HG03103 (cell line): Measurements from ENCODE around the gene MYH9.
"Not testable (repeated sequence)": the region's sequence is repeated elsewhere in the genome, so short reads cannot be mapped to it uniquely, and the experiment has no call there.

Experiments
- ATAC-seq: cut with Tn5 transposase; IDR thresholded peaks from one replicate; pipeline ENCODE4 v1.9.1; 2021; ENCODE audit warnings: low read depth; ENCODE audit not compliant: unreplicated experiment

The MYH9 gene

DNA sequence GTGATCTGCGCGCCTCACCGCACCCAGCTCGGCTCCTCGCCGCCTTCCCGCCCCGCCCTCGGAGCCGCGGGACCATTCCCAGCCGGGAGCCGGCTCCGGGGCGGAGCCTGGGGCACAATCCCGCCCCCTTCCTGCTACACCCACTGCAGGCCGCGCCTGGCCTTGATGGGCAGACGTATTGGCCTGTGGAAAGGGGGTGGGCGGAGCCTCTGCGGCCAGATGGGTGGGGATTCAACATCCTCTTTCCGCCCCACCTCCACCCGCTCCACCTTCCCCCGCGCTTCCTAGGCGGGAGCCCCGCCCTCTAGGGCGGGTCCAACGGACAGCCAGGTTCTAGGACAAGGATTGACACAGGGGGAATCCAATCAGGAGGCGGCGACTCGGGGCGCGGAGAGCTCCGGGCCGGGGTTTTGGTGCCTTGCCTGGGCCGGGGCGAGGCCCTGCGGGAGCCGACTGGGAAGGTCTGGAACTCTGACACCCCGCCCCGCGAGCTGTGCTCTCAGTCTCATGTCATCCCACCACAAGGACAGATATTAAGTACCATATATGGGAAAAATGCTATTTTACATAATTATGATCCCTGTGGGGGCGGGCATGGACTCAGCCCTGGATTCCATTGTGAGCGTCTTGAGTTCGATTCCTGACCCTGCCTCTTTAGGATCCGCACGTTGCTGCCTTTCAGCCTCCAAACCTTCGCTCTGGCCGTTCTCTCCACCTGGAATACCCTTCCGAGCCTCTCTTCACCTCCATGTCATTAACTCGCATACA, at the start of gene MYH9:
MYH9 (minus strand) TSS at position 9 of the 768 bp plus-strand sequence. CDS start 38,731 bp downstream, outside the sequence.
- ATAC-seq, result peak; percentile 64

DNA sequence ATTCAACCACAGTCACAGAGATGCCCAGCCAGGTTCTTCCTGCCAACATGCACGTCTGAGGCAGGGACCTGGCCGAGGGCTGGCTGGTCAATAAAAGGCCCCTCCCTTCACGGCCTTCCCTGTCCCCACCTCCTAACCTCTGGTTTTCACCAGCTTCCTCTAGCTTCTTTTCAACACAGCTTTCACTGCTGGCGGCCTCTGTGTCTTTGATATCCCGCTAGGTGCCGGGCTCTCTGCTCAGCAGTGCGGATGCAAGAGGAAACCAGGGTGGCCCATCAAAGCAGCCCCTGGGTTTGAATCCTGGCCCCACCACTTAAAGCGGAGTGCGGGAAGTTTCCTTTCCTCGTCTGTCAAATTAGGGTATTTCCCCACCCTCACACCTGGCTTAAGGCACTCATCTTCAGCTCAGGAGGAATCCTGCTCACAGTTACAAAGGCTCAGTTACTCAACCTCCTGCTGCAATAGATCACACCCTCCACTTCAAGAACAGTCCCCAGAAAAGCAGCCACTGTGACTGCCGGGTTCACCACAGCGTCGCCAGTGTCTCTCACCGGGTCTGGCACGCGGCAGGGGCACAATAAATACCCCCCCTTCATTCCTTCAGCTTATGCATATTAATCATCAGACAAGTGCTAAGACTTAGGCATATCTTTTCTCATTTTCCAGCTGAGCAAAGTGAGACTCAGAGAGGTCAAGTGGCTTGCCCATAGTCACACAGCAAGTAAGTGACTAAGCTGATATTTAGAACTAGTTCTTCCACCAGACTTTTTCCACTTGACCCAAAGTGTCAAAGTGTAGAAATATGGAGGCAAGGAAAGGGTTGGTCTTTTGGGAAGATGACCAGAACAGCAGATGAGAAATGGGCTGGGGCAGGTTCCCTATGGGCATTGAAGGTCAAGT, 48.0 kb upstream of the MYH9 start:
- ATAC-seq, result no peak

DNA sequence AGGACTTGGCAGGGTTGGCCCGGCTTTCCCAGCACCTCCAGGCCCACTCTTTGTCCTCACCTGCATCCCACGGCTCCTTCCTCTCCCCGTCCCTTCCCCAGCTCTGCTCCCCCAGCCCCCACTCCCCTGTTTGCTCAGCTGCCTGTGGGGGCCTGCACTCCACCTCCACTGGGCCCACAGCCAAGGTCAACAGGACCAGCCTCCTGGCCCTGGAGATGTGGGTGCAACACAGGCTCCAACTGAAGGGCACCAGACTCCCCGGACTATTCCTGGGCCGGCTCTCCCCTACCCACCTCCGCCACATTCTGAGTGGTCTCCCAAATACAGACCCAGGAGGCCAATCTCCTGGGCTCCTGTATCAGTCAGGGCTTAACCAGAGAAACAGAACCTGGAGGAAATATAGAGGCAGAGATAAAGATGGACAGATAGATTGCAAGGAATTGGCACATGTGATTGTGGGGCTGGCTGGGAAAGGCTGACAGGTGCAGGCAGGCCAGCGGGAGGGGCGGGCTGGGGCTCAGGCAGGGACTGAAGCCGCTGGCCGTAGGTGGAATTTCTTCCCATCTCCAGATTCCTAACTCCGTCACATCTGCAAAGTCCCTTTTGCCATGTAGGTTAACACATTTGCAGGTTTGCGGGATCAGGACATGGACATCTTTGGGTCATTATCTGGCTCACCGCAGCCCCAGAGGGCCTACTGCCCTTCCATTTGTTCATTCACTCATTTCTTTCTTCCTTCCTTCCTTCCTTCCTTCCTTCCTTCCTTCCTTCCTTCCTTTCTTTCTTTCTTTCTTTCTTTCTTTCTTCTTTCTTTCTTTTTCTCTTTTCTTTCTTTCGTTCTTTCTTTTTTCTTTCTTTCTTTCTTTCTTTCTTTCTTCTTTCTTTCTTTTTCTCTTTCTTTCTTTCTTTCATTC, 45.8 kb upstream of the MYH9 start:
- no peak for ATAC-seq

DNA sequence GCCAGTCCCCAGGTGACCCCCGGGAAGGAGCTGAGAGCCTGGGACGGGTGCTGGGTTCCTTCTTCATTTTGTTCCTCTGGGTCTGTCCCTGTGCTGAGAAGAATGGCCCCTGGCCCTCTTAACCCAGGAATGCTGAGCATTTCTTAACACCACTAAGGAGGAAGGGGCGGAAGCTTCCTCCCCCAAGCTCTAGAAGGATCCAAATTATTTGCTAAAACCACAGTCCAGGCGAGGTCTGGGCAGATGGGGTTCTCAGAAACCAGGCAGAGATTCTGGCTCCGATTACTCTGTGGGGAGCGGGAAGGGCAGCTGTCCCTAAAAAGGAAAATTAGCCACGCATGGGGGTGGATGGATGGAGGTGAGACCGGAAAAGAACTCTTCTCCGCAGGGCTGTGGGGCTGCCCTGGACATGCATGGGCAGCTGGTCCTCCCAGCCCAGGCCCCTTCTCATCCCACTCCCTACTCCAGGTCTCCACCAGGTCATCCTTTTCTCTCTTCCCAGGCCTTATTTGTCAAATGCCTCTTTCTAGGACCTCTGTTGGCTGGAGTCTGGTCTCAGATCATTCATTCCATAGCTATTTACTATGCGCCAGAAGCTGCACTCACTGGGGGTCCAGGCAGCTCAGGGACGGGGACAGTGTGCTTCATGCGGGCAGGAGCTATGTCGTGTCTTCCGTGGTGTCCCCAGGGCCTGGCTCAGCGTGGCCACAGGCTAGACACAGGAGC, 45.0 kb upstream of the MYH9 start:
- no peak for ATAC-seq

DNA sequence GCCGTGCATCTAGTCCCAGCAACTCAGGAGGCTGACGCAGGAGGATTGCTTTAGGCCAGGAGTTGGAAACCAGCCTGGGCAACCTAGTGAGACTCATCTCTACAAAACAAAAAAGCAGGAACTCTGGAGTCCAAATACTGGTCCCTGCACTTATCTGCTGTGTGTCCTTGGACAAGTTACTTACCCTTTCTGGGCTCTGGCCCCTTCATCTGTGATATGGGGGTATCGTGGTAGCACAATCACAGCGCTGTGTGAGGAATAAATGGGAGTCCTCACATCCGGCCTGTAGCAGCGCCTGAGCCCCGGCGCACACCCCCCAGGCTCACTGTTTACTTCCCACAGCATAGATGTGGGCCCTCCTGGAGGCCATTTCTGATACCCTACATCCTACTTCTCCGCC, 44.2 kb upstream of the MYH9 start:
- ATAC-seq, result no peak

DNA sequence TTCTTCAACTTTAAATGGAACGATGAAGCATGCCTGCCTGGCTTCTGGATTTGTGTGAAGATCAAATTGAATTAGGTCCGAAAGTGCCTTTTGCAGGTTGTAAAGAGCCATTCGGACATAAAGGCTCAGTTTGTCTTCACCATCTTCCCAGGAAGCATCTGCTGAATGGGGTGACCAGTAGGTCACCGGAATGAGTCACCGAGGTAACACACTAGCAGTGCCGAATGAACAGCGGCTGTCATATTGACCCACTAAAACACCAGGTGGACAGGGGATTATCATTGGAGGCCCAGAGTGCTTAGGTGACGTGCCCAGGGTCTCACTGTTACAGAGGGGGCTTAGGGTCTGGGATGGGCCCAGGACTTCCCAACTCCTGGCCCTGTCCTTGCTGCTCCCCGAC, 43.1 kb upstream of the MYH9 start:
- ATAC-seq, result no peak

DNA sequence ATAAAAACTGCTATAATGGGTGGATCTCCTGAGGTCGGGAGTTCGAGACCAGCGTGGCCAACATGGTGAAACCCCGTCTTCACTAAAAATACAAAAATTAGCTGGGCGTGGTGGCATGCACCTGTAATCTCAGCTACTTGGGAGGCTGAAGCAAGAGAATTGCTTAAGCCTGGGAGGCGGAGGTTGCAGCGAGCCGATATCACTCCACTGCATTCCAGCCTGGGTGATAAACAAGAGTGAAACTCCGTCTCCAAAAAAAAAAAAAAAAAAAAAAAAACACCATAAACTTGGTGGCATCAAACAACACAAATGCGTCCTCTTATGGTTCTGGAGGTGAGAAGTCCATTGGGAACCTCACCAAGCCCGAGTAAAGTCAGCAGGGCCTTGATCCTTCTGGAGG, 40.2 kb upstream of the MYH9 start:
- not testable (repeated sequence) for ATAC-seq

DNA sequence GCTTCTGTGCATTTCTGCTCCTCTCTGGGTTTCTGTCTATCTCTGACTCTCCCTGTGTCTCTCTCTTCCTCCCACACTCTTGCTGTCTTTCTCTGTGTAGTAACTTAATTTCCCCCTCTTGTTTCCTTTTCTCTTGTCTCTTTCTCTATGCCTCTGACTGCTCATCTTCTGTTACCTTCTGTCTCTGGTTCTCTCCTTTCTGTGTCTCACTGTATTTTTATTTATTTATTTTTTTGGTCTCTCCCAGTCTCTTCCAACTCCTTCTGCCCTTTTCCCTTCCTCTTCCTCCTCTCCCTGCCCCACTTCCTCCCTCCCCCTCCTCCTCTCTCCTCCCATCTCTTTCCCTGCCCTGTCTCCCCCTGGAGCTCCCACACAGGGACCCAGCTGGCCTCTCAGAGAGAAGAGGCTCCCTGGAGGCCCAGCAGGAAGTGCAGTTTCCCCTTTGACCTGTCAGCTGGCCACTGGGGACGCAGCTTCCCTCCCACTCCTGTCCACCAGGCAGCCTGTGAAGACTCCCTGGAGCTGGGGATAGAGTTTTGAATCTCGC, 38.3 kb upstream of the MYH9 start:
- no peak for ATAC-seq

DNA sequence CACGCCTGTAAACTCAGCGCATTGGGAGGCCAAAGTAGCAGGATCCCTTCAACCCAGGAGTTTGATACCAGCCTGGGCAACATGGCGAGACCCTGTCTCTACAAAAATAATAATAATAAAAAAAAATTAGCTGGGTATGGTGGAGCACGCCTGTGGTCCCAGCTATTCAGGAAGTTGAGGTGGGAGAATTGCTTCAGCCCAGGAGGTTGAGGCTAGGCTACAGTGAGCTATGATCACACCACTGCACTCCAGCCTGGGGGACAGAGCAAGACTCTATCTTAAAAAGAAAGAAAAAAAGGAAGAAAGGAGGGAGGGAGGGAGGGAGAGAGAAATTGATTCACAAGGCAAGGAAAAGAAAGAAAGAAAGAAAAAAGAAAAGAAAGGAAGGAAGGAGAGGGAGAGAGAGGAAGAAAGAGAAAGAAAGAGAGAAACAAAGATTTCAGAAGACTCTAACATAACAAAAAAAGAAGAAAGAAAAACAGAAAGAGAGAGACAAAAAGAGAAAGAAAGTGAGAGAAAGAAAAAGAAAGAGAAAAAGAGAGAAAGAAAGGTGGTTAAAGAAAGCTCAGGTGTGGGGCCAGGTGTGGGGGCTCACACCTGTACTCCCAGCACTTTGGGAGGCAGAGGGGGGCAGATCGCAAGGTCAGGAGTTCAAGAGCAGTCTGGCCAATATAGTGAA, 37.3 kb upstream of the MYH9 start:
- no peak for ATAC-seq

DNA sequence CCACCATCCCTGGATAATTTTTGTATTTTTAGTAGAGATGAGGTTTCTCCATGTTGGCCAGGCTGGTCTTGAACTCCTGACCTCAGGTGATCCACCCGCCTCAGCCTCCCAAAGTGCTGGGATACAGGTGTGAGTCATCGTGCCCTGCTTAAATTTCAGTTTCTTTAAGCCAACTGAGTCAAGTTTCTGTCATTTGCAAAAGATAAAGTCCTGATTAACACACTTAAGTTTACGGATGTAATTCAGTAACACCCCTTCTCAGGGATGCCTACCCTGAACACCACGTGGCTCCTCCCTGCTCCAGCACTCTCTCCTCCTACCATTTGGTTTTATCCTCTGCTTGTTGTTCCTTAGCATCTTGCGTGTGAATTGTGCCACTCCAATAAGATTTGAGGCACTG, 36.7 kb upstream of the MYH9 start:
- not testable (repeated sequence) for ATAC-seq

DNA sequence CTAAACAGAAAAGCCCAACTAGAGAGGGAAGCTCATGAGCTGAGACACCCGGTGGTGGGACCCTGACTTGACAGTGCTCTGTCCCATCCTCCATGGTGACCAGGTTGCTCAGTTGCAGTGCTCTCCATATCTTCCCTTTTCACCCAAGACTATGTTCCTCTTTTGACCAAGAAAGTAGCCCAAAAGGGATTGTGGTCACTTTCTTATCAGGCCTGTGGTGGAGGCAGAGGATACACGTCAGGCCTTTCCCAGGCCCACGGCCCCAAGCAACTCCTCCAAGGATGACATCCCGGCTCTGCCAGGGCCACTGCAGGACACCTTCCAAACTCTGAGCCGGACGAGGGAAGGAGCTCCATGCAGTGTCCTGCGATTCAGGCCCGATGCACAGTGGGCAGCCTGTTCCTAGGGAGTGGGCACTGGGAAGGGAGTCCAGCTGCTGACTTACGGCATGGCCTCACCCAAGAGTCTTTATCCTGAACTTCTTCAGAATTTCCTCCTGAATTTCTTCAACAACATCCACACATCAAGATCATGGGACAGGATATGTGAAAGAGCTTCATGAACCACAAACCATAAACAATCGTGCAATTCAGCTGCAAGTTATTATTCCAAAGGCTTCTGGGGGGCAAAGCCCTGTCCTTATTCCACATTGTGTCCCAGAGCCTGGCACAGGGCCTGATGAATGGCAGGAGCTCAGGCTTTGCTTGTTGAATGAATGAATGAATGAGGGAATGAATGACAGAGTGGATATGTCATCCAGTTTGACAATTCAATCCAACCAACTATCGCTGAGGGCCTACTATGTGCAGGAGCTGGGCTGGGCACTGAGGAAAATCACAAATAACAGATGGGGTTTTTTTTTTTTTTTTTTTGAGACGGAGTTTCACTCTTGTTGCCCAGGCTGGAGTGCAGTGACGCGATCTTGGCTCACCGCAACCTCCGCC, 36.0 kb upstream of the MYH9 start:
- no peak for ATAC-seq

DNA sequence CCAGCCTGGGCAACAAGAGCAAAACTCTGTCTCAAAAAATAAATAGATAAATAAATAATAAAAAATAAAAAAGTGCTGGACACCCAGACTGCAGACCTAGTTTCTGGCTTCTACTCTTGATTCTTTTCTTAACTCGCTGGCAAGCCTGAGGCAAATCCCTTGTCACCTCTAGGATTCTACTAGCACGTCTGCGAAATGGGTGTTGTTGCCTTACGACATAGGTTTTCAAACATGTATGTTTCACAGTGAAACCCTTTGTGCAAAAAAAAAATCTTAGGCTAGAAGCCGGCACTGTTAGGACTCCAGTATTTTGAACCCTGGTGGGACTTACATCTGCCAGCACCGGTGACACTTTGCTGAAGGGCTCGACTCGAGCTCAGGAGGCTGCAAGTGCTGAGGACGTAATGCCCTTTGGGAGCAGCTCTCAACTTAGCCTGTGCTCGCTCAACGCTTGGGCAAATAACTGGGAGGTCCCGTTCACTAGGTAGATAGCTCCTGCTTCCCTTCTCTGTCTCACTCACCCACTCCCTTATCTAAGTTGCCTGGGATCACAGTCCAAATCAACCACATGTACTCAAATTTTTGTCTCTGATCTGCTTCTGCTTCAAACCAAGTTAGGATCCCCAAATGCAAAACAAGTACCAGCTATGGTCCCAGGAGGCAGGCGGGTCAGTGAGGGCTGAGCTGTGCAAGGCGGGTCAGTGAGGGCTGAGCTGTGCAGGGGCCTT, 34.7 kb upstream of the MYH9 start:
- ATAC-seq, result no peak

DNA sequence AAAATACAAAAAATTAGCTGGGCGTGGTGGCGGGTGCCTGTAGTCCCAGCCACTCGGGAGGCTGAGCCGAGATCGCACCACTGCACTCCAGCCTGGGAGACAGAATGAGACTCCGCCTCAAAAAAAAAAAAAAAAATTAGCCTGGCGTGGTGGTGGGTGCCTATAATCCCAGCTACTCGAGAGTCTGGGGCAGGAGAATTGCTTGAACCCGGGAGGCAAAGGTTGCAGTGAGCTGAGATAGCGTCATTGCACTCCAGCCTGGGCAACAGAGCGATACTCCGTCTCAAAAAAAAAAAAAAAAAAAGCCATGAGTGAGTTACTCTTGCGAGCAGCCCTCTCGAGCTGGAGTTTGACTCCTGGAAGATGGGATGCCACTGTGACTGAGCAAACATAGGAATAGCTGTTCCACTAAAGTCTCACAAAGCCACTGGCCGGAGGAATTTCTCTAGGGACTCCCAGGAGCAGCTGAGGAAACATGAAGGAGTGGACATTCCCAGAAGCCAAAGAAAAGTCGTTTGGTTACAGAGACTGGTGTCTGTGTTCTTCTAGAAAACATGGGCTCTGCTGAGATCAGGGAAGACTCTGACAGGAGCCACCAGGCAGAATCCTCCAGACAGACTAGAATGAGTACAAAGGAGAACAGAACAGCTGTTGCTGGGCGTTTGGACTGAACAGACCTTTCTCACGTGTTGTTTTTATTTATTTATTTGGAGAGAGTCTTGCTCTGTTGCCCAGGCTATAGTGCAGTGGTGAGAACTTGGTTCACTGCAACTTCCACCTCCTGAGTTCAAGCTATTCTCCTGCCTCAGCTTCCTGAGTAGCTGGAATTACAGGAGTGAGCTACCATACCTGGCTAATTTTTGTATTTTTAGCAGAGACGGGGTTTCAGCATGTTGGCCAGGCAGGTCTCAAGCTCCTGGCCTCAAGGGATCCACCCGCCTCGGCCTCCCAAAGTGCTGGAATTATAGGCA, 32.4 kb upstream of the MYH9 start:
- no peak for ATAC-seq

DNA sequence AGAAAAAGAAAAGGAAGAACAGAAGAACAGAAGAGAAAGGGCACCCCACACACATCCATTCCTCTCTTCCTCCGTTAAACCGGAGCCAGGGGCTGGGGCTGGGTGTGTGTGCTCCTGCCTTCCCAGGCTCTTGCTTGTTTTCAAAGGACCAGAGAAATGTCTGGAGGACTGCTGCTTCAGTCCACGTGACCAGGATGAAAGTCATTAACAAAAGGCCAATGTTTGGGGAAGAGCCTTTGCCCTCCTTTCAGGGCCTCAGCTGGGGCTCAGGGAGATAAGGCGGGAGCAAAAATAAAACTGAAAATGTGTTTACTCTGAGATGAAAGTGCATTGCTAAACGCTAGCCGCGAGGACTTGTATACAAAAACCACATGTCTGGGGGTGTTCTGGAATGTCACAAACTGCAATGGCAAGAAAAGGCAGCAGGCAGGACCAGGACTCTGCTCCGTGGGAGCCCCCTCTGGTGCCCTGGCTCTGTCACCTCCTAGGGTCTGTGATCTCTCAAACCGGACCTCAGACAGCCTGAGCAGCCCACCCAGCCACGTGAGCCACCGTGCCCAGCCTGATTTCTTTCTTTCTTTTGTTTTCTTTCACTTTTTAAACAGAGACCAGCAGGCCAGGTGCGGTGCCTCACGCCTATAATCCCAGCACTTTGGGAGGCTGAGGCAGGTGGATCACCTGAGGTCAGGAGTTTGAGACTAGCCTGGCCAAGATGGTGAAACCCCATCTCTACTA, 31.6 kb upstream of the MYH9 start:
- ATAC-seq, result no peak

DNA sequence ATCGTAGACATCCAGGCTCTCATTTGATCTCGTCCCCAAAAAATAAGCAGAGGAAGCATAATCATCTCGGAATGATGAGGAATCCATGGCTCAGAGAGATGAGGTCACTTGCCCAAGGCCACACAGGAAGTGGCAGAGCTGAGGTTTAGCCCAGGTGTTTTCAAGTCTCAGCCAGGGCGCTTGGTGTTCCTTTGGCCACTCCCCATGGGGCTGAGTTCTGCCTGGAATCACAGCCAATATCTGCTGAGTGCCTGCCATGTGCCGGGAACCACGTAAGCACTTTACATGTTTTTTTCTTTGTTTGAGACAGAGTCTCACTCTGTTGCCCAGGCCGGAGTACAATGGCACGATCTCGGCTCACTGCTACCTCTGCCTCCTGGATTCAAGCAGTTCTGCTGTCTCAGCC, 29.5 kb upstream of the MYH9 start:
- ATAC-seq, result no peak
